Measurements from ENCODE around the gene PNCK. TPM values are rescaled to one million over a fixed set of nuclear protein-coding genes. Genes with fewer than 3 reads are reported as not detected.

PNCK gene
- total RNA-seq, 1 donor, result 0.36 TPM

GRCh38 chrX:153623310-153624029, 50.1 kb downstream of the PNCK start:
- Histone ChIP-seq H3K27ac (ENCODE audit: low read depth, low read length) (no peak overlapping the region), H3K4me1 (ENCODE audit: insufficient read depth, low read length) (no peaks in the 10 kb centered on the region), H3K36me3 (ENCODE audit: insufficient read depth, low read length) (no peaks in the 10 kb centered on the region), H2AFZ (ENCODE audit: low read length) (no peak overlapping the region), H4K20me1 (ENCODE audit: insufficient read depth, low read length) (no peaks in the 10 kb centered on the region), H3K27me3 (ENCODE audit: insufficient read depth, low read length) (peaks cover 5% of the 10 kb centered on the region), H3K4me2 (ENCODE audit: insufficient read depth, low read length) (no peak overlapping the region), H3K4me3 (ENCODE audit: insufficient read depth, low read length) (no peak overlapping the region), H3K79me2 (ENCODE audit: insufficient read depth, low read length) (no peaks in the 10 kb centered on the region), H3K9me3 (ENCODE audit: low read depth, low read length) (no peaks in the 10 kb centered on the region)
- no peak for TF ChIP-seq CTCF (IDR thresholded peaks at IDR 0.05; ENCODE audit: extremely low read depth, low read depth, low read length)
- DNase-seq (ENCODE audit: insufficient read length, low spot score, missing footprints), result peak; percentile 71

- H3K4me1 ChIP-seq (ENCODE audit: insufficient read depth, low read length), result no peaks in the 10 kb centered on the region
- TF ChIP-seq CTCF (IDR thresholded peaks at IDR 0.05; ENCODE audit: extremely low read depth, low read depth, low read length), result no peak
Measured at GRCh38 chrX:153622661-153623309, 50.8 kb downstream of the PNCK start.

GRCh38 chrX:153621949-153622598, 51.5 kb downstream of the PNCK start:
- H3K27me3 ChIP-seq (ENCODE audit: insufficient read depth, low read length), result peaks cover 18% of the 10 kb centered on the region
- no peaks in the 10 kb centered on the region for H3K79me2 ChIP-seq (ENCODE audit: insufficient read depth, low read length)
- no peak overlapping the region for H2AFZ ChIP-seq (ENCODE audit: low read length)
- no peak overlapping the region for H3K27ac ChIP-seq (ENCODE audit: low read depth, low read length)
- TF ChIP-seq CTCF (IDR thresholded peaks at IDR 0.05; ENCODE audit: extremely low read depth, low read depth, low read length), result no peak
- H3K36me3 ChIP-seq (ENCODE audit: insufficient read depth, low read length), result no peaks in the 10 kb centered on the region
- H3K4me2 ChIP-seq (ENCODE audit: insufficient read depth, low read length), result no peak overlapping the region
- no peak overlapping the region for H3K4me3 ChIP-seq (ENCODE audit: insufficient read depth, low read length)
- peak; percentile 66 for DNase-seq (ENCODE audit: insufficient read length, low spot score, missing footprints)
- no peaks in the 10 kb centered on the region for H3K9me3 ChIP-seq (ENCODE audit: low read depth, low read length)
- no peaks in the 10 kb centered on the region for H3K4me1 ChIP-seq (ENCODE audit: insufficient read depth, low read length)
- H4K20me1 ChIP-seq (ENCODE audit: insufficient read depth, low read length), result no peaks in the 10 kb centered on the region

More at GRCh38 chrX:153622661-153623309, 50.8 kb downstream of the PNCK start:
- H3K4me3 ChIP-seq (ENCODE audit: insufficient read depth, low read length), result no peak overlapping the region
- H4K20me1 ChIP-seq (ENCODE audit: insufficient read depth, low read length), result no peaks in the 10 kb centered on the region
- no peaks in the 10 kb centered on the region for H3K79me2 ChIP-seq (ENCODE audit: insufficient read depth, low read length)
- no peaks in the 10 kb centered on the region for H3K9me3 ChIP-seq (ENCODE audit: low read depth, low read length)
- H3K27ac ChIP-seq (ENCODE audit: low read depth, low read length), result no peak overlapping the region
- H2AFZ ChIP-seq (ENCODE audit: low read length), result no peak overlapping the region
- H3K27me3 ChIP-seq (ENCODE audit: insufficient read depth, low read length), result peaks cover 11% of the 10 kb centered on the region
- H3K36me3 ChIP-seq (ENCODE audit: insufficient read depth, low read length), result no peaks in the 10 kb centered on the region
- DNase-seq (ENCODE audit: insufficient read length, low spot score, missing footprints), result peak; percentile 79
- H3K4me2 ChIP-seq (ENCODE audit: insufficient read depth, low read length), result no peak overlapping the region

- no peaks in the 10 kb centered on the region for H3K36me3 ChIP-seq (ENCODE audit: insufficient read depth, low read length)
- DNase-seq (ENCODE audit: insufficient read length, low spot score, missing footprints), result no peak
- H3K9me3 ChIP-seq (ENCODE audit: low read depth, low read length), result no peaks in the 10 kb centered on the region
- H3K27ac ChIP-seq (ENCODE audit: low read depth, low read length), result no peak overlapping the region
- no peaks in the 10 kb centered on the region for H3K4me1 ChIP-seq (ENCODE audit: insufficient read depth, low read length)
- no peak for TF ChIP-seq CTCF (IDR thresholded peaks at IDR 0.05; ENCODE audit: extremely low read depth, low read depth, low read length)
- H2AFZ ChIP-seq (ENCODE audit: low read length), result no peak overlapping the region
- H4K20me1 ChIP-seq (ENCODE audit: insufficient read depth, low read length), result no peaks in the 10 kb centered on the region
- H3K4me3 ChIP-seq (ENCODE audit: insufficient read depth, low read length), result no peak overlapping the region
- H3K4me2 ChIP-seq (ENCODE audit: insufficient read depth, low read length), result no peak overlapping the region
- peaks cover 28% of the 10 kb centered on the region for H3K27me3 ChIP-seq (ENCODE audit: insufficient read depth, low read length)
- no peaks in the 10 kb centered on the region for H3K79me2 ChIP-seq (ENCODE audit: insufficient read depth, low read length)
Measured at GRCh38 chrX:153620576-153620975, 53.0 kb downstream of the PNCK start.
